Psoas muscle (tissue), 8 donors: ENCODE results near the gene NUAK2. TPM values are rescaled to one million over a fixed set of nuclear protein-coding genes. Genes with fewer than 3 reads are reported as not detected.

Experiments
- ATAC-seq, 4 donors: fragments of 200-7000 bp; cut with Tn5 transposase; one replicate each; pipeline ENCODE4 v1.9.1; 2020; ENCODE audit warnings: moderate library complexity in 3 of 4, mild to moderate bottlenecking in 2 of 4
- DNase-seq, 2 donors: peaks; one replicate each; pipeline ENCODE4 v3.0.0-alpha.2; 2020
- H3K27ac ChIP-seq: fragments of 200-600 bp; one replicate; pipeline ENCODE4 v1.8.0; 2022
- H3K27me3 ChIP-seq, 3 donors: fragments of 200-600 bp in 1 of 3; one replicate each; pipeline versions ENCODE4 v1.6.1 to v1.8.0; 2013 to 2022; ENCODE audit warnings: low read length in 2 of 3, mild to moderate bottlenecking in 2 of 3, moderate library complexity in 1 of 3; ENCODE audit not compliant: insufficient read depth in 3 of 3
- H3K36me3 ChIP-seq, 2 donors: fragments of 200-600 bp in 1 of 2; one replicate each; pipeline versions ENCODE4 v1.6.1 to v1.8.0; 2013 to 2022; ENCODE audit warnings: low read depth in 1 of 2, mild to moderate bottlenecking in 1 of 2, moderate library complexity in 1 of 2; ENCODE audit not compliant: insufficient read depth in 1 of 2
- H3K4me1 ChIP-seq: fragments of 200-600 bp; one replicate; pipeline ENCODE4 v1.8.0; 2022
- H3K4me3 ChIP-seq: fragments of 200-600 bp; one replicate; pipeline ENCODE4 v1.8.0; 2022; ENCODE audit warnings: mild to moderate bottlenecking
- H3K9me3 ChIP-seq: fragments of 200-600 bp; one replicate; pipeline ENCODE4 v1.8.0; 2022
- CTCF ChIP-seq: fragments of 200-600 bp; IDR thresholded peaks from one replicate; pipeline ENCODE4 v1.8.0; 2022; ENCODE audit warnings: antibody characterized with exemption
- WGBS, 3 donors: extraction: QIAGEN DNeasy Blood & Tissue Kit; methylation state at CpG; one replicate each; pipeline versions ENCODE4 v1.1.6 to v1.1.7; 2013; 5-methylcytosine and 5-hydroxymethylcytosine counted together
- intact Hi-C, 2 donors: fragments of 100-400 bp; cut with DNase I; formaldehyde crosslinking; loops; one replicate each; pipeline versions ENCODE4 v1.11.0 to v1.14.2; 2022
- polyA plus RNA-seq, 3 donors: library from polyadenylated mRNA; stranded (reverse); fragments of 200-250 nt; gene quantifications; one replicate each; pipeline ENCODE4 v1.2.3, GENCODE V29; 2013
- total RNA-seq, 4 donors: library from RNA; stranded (reverse); fragmentation: NEBNext Ultra II Directional in 2 of 4; extraction: Animal tissue kit (Norgen Biotek cat#: 25700) in 2 of 4; gene quantifications; one replicate each; pipeline versions ENCODE4 v1.2.1 to v1.2.4, GENCODE V29; 2021 to 2023
- donor health status: healthy with polysubstance abuse.
- donor health status: DM: no; HTN: no; CAD: no; lungs with moderate emphysema.
- donor health status: Bipolar disorder and iron deficiency.
- donor health status: healthy.
- donor health status: DM: yes; HTN: yes; CAD: no.
- donor health status: DM: no; HTN: no; CAD: no.
- donor health status: DM: no; HTN: no; CAD: no.
- donor health status: DM: yes; HTN: yes; CAD: no.

Gene NUAK2
- total and polyA plus RNA-seq, 7 donors: 0.20 to 1.3 (median 0.55) TPM

- Histone ChIP-seq H3K4me1 (peaks cover 53% of the 10 kb centered on the region), H3K9me3 (no peaks in the 10 kb centered on the region), H3K27ac (peak overlapping the region; percentile 57), H3K4me3 (no peak overlapping the region), H3K27me3 (no peaks in the 10 kb centered on the region), H3K36me3 (no peaks in the 10 kb centered on the region)
- intact Hi-C loops: no loop called here
- WGBS, 3 donors: 37 to 60% (median 41%) methylated on average over 5 of the region's 5 CpGs
- DNase-seq (no peak), ATAC-seq (no peak)
- no peak for TF ChIP-seq CTCF
Measured at GRCh38 chr1:205261946-205262691, 59.4 kb downstream of the NUAK2 start.

- Histone ChIP-seq H3K4me3 (no peak overlapping the region), H3K4me1 (peaks cover 52% of the 10 kb centered on the region), H3K27ac (peak overlapping the region; percentile 57), H3K36me3 (no peaks in the 10 kb centered on the region), H3K9me3 (no peaks in the 10 kb centered on the region), H3K27me3 (no peaks in the 10 kb centered on the region)
- intact Hi-C loops: no loop called here
- no peak for TF ChIP-seq CTCF
- ATAC-seq (peak; percentile 39 to 73 (median 66)), DNase-seq (no peak)
- 36 to 61% (median 43%) methylated on average over 8 of the region's 8 CpGs for WGBS, 3 donors
Measured at GRCh38 chr1:205260948-205261732, 60.4 kb downstream of the NUAK2 start.

- TF ChIP-seq CTCF: no peak
- intact Hi-C loops: loop anchor here (5.0 to 10.0 kb wide), 5 partner anchors 38 to 285 kb away; no protein-coding TSS in a partner anchor
- no peaks in the 10 kb centered on the region for H3K9me3 ChIP-seq
- peaks cover 56% of the 10 kb centered on the region for H3K4me1 ChIP-seq
- peak overlapping the region; percentile 76 for H3K27ac ChIP-seq
- 47 to 73% (median 63%) methylated on average over 1 of the region's 1 CpG for WGBS, 3 donors
- no peaks in the 10 kb centered on the region for H3K36me3 ChIP-seq
- DNase-seq (no peak), ATAC-seq (no peak)
- H3K4me3 ChIP-seq: no peak overlapping the region
- H3K27me3 ChIP-seq: no peaks in the 10 kb centered on the region
Measured at GRCh38 chr1:205259998-205260397, 61.5 kb downstream of the NUAK2 start.

GRCh38 chr1:205259324-205259832 lies 62.2 kb downstream of the NUAK2 start:
- Histone ChIP-seq H3K36me3 (no peaks in the 10 kb centered on the region), H3K9me3 (no peaks in the 10 kb centered on the region), H3K27me3 (no peaks in the 10 kb centered on the region), H3K4me3 (peak overlapping the region; percentile 37), H3K27ac (peak overlapping the region; percentile 76), H3K4me1 (peaks cover 57% of the 10 kb centered on the region)
- peak in 1 of 2 donors; percentile 68 for DNase-seq
- TF ChIP-seq CTCF: no peak
- ATAC-seq: peak; percentile 8 to 49 (median 33)
- intact Hi-C loops: loop anchor here (5.0 to 10.0 kb wide), 5 partner anchors 37 to 285 kb away; no protein-coding TSS in a partner anchor
- 11 to 13% (median 13%) methylated on average over 10 of the region's 10 CpGs for WGBS, 3 donors
